H1 (cell line): Measurements from ENCODE around the gene TWSG1. TPM values are rescaled to one million over a fixed set of nuclear protein-coding genes. Genes with fewer than 3 reads are reported as not detected.

Experiments
- ASH2L ChIP-seq: fragments of 200-600, 300-600 bp; sonication (generic); IDR thresholded peaks from one replicate; pipeline ENCODE4 v1.7.1; 2017; ENCODE audit warnings: low read length
- CREB1 ChIP-seq: IDR thresholded peaks from 2 replicates; pipeline ENCODE4 v1.6.1; 2012; ENCODE audit warnings: inconsistent platforms
- SRF ChIP-seq: IDR thresholded peaks from 2 replicates; pipeline ENCODE4 v1.6.1; 2011; ENCODE audit warnings: mild to moderate bottlenecking, low read depth, low read length, moderate library complexity
- polyA plus RNA-seq, 7 experiments: library from polyadenylated mRNA; depleted of rRNA in 3 of 7; stranded (reverse) in 5 of 7; unstranded in 2 of 7; fragments of >200 nt in 5 of 7; fragments of 200-250 nt in 2 of 7; gene quantifications; 1 replicate in 5 of 7; 2 replicates in 1 of 7; 4 replicates in 1 of 7; pipeline versions ENCODE4 v1.2.1 to v1.2.3, GENCODE V29; 2011 to 2013; ENCODE audit warnings: missing spikeins in 2 of 7, mixed read lengths in 2 of 7
- total RNA-seq: library from RNA; stranded (reverse); fragmentation: NEBNext Ultra II Directional; extraction: Animal tissue kit (Norgen Biotek cat#: 25700); gene quantifications from 2 replicates; pipeline ENCODE4 v1.2.1, GENCODE V29; 2021

TWSG1 gene
- total and polyA plus RNA-seq, 2 of the 8 experiments (the other 6 are each of a cell fraction or from before 2014, with no cell fraction given), result 11.8 to 19.8 TPM

- TF ChIP-seq ASH2L (no peak), SRF (no peak), CREB1 (no peak)
- TF ChIP-seq, all 59 proteins: peak for 0
Measured at GRCh38 chr18:9336827-9337226, 2.3 kb downstream of the TWSG1 start (continued).
